HG02973 (cell line): ENCODE measurements around the gene SCAPER.
"Not testable (repeated sequence)": the region's sequence is repeated elsewhere in the genome, so short reads cannot be mapped to it uniquely, and the experiment has no call there.

Experiments used
- ATAC-seq: cut with Tn5 transposase; IDR thresholded peaks from one replicate; pipeline ENCODE4 v1.9.1; 2021; ENCODE audit warnings: moderate library complexity; ENCODE audit not compliant: unreplicated experiment

Gene SCAPER

DNA sequence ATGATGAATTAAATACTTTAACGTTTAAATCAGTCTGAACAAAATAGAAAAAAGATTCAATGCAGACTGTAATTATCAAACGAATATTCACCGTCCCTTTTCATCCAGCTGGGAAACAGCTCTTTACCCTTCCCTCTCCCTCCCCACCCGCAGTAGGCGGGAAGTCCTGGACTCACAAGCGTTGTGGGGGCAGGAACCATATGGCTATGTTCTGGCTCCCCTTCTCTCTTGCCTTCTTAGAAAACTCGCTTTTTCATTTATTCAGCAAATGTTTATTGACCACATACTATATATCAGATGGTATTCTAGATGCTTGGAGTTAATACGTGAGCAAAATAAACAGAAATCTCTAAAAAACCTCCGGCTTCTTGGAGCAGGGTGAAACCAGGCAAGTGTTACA is 715 bp upstream of the SCAPER start:
- no peak for ATAC-seq

GRCh38 chr15:76904461-76905012 is 603 bp downstream of the SCAPER start:
- no peak for ATAC-seq

GRCh38 chr15:76903251-76903681 is 1.9 kb downstream of the SCAPER start:
- ATAC-seq: no peak

GRCh38 chr15:76901965-76902364 is 3.2 kb downstream of the SCAPER start:
- ATAC-seq: no peak

DNA sequence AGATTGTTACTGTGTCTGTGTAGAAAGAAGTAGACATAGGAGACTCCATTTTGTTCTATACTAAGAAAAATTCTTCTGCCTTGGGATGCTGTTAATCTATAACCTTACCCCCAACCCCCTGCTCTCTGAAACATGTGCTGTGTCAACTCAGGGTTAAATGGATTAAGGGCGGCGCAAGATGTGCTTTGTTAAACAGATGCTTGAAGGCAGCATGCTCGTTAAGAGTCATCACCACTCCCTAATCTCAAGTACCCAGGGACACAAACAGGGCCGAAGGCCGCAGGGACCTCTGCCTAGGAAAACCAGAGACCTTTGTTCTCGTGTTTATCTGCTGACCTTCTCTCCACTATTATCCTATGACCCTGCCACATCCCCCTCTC is 5.2 kb downstream of the SCAPER start:
- ATAC-seq: not testable (repeated sequence)

DNA sequence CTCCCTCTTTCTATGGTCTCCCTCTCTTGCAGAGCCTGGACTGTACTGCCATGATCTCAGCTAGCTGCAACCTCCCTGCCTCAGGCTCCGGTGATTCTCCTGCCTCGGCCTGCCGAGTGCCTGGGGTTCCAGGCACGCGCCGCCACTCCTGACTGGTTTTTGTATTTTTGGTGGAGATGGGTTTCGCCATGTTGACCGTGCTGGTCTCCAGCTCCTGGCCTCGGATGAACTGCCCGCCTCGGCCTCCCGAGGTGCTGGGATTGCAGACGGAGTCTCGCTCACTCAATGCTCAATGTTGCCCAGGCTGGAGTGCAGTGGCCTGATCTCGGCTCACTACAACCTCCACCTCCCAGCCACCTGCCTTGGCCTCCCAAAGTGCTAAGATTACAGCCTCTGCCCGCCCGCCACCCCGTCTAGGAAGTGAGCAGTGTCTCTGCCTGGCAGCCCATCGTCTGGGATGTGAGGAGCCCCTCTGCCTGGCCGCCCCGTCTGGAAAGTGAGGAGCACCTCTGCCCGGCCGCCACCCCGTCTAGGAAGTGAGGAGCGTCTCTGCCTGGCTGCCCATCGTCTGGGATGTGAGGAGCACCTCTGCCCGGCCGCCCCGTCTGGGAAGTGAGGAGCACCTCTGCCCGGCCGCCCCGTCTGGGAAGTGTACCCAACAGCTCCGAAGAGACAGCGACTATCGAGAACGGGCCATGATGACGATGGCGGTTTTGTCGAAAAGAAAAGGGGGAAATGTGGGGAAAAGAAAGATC is 5.8 kb downstream of the SCAPER start:
- ATAC-seq: not testable (repeated sequence)

GRCh38 chr15:76898102-76898501 is 7.0 kb downstream of the SCAPER start:
- ATAC-seq: no peak

DNA sequence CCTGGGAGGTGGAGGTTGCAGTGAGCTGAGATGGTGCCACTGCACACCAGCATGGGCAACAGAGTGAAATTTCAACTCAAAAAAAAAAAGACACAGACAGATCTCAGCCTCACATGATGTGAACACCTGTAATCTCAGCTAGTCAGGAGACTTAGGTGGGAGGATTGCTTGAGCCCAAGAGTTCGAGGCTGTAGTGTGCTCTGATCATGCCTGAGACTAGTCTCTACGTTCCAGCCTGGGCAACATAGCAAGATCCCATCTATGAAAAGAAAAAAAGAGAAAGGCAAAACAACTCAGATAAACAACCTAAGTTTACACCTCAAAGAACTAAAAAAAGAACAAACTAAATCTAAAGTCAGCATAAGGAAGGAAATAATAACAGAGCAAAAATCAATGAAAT is 11.0 kb downstream of the SCAPER start:
- no peak for ATAC-seq

DNA sequence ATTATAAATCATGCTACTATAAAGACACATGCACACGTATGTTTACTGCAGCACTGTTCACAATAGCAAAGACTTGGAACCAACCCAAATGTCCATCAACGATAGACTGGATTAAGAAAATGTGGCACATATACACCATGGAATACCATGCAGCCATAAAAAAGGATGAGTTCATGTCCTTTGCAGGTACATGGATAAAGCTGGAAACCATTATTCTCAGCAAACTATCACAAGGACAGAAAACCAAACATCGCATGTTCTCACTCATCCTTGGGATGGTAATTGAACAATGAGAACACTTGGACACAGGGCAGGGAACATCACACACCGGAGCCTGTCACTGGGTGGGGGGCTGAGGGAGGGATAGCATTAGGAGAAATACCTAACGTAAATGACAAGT is 12.3 kb downstream of the SCAPER start:
- ATAC-seq: not testable (repeated sequence)

DNA sequence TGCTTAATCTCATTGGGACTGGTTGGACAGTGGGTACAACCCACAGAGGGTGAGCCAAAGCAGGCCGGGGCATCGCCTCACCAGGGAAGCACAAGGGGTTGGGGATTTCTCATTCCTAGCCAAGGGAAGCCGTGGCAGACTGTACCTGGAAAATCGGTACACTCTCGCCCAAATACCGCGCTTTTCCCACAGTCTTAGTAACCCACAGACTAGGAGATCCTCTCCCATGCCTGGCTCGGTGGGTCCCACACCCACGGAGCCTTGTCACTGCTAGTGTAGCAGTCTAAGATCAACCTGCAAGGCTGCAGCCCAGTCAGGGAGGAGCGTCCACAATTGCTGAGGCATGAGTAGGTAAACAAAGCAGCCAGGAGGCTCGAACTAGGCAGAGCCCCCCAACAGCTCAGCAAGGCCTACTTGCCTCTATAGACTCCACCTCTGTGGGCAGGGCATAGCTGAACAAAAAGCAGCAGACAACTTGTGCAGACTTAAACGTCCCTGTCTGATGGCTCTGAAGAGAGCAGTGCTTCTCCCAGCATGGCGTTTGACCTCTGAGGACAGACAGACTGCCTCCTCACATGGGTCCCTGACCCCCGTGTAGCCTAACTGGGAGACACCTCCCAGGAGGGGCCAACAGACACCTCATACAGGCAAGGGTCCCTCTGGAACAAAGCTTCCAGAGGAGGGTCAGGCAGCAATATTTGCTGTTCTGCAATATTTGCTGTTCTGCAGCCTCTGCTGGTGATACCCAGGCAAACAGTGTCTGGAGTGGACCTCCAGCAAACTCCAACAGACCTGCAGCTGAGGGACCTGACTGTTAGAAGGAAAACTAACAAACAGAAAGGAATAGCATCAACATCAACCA is 17.6 kb downstream of the SCAPER start:
- not testable (repeated sequence) for ATAC-seq

- no peak for ATAC-seq
Observed at GRCh38 chr15:76885212-76885611, 19.9 kb downstream of the SCAPER start.

DNA sequence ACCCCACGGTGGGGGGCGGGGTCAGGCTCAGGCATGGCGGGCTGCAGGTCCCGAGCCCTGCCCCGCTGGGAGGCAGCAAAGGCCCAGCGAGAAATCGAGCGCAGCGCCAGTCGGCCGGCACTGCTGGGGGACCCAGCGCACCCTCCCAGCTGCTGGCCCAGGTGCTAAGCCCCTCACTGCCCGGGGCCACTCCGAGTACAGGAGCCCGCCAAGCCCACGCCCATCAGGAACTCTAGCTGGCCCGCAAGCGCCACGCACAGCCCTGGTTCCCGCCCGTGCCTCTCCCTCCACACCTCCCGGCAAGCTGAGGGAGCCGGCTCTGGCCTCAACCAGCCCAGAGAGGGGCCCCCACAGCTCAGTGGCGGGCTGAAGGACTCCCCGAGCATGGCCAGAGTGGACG is 29.2 kb downstream of the SCAPER start:
- no peak for ATAC-seq

- ATAC-seq: not testable (repeated sequence)
Observed at GRCh38 chr15:76873066-76873465, 32.1 kb downstream of the SCAPER start.

- ATAC-seq: no peak
Observed at GRCh38 chr15:76871930-76872329, 33.2 kb downstream of the SCAPER start.

- ATAC-seq: no peak
Observed at GRCh38 chr15:76868740-76869139, 36.4 kb downstream of the SCAPER start.

DNA sequence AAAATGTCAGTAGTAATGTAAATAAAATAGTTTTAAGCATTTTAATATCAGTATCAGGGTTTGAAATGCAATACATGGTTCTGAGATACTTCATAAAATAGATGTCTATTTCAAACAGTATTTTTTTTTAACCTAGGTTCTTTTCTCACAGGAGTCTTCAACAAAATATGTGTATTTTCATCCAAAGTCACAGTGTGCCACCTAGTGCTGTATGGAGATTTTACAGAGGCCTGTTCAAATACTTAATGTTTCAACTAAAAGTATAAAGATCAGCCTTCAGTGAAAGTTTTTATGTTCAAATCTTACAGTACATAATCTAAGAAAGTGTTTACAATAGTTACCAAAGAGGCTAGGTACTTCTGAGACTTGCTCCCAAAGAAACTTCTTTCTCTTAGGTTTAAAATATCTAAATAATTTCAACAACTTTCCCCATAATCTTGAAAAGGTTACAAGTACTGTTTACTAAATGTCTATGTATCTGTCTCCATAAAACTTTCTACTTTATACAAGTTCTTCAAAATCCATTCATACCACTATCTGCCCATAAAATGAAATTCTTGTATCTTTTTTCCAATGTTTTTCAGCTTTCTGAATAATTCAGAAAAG is 38.3 kb downstream of the SCAPER start:
- ATAC-seq: no peak

DNA sequence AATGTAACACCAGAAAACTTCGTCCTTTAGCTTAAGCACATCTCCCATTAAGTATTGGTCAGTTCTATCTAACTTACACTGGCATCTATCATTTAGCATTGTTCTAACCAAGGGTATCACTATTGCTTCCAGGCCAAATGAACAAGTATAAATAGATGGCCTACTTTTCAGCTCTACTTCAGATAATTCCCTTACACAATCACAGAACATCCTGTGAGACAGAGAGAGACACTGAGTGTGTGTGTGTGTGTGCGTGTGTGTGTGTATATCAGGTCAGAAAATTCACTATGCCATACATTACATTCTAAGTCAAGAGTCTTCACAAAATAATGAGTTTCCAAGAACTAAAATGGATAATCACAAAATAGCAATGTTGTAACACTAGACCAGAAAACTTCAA is 39.1 kb downstream of the SCAPER start:
- ATAC-seq: no peak

GRCh38 chr15:76865548-76865991 is 39.6 kb downstream of the SCAPER start:
- ATAC-seq: no peak

GRCh38 chr15:76864586-76864985 is 40.6 kb downstream of the SCAPER start:
- no peak for ATAC-seq

- ATAC-seq: no peak
Observed at GRCh38 chr15:76863693-76864092, 41.4 kb downstream of the SCAPER start.

DNA sequence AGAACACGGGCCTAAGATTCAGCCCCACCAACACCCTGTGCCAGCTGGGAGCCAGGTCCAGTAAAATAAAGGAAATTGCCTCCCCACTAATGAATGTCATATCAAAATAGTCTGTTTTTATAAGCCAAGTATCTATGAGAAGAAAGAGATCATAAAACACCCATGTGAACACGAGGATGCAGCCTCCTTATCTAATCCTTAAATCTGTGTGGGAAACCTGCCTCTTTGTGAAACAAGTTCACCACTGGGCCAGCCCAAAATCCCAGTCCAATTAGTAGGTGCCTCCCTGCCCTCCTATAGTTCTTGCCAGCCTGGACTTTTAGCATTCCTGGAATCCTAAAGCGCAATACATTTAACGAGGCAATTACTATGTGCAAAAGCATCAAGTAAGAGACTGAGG is 42.0 kb downstream of the SCAPER start:
- no peak for ATAC-seq
